Left ventricle myocardium inferior (tissue), 1 donor: Measurements from ENCODE around the gene OR10T2. TPM values are rescaled to one million over a fixed set of nuclear protein-coding genes. Genes with fewer than 3 reads are reported as not detected.

Experiments
- DNase-seq: peaks from one replicate; pipeline ENCODE4 v3.0.0-alpha.2; 2020
- H3K27ac ChIP-seq: fragments of 200-600 bp; replicated peaks from 2 replicates; pipeline ENCODE4 v1.8.0; 2021
- H3K27me3 ChIP-seq: fragments of 200-600 bp; 2 replicates; pipeline ENCODE4 v1.8.0; 2021; ENCODE audit warnings: low read depth
- H3K36me3 ChIP-seq: fragments of 200-600 bp; 2 replicates; pipeline ENCODE4 v1.8.0; 2021
- H3K4me1 ChIP-seq: fragments of 200-600 bp; 2 replicates; pipeline ENCODE4 v1.8.0; 2021
- H3K4me3 ChIP-seq: fragments of 200-600 bp; 2 replicates; pipeline ENCODE4 v1.8.0; 2021; ENCODE audit warnings: mild to moderate bottlenecking, moderate library complexity
- H3K9me3 ChIP-seq: fragments of 200-600 bp; replicated peaks from 2 replicates; pipeline ENCODE4 v1.8.0; 2021
- intact Hi-C: fragments of 100-400 bp; cut with micrococcal nuclease; formaldehyde crosslinking; loops from one replicate; pipeline ENCODE4 v1.11.0; 2022
- total RNA-seq: library from RNA; stranded (reverse); fragmentation: NEBNext Ultra II Directional; extraction: Animal tissue kit (Norgen Biotek cat#: 25700); gene quantifications from one replicate; pipeline ENCODE4 v1.2.1, GENCODE V29; 2021
- TF ChIP-seq, protein P1 (sequence below): fragments of 200-600 bp; IDR thresholded peaks from 2 replicates; pipeline ENCODE4 v1.8.0; 2021; ENCODE audit warnings: antibody characterized with exemption, mild to moderate bottlenecking, borderline replicate concordance
- donor health status: DM: no; HTN: yes; CAD: no; lungs with severe emphysema.

OR10T2 gene
- total RNA-seq, 1 donor from 2014 or later = not detected

DNA sequence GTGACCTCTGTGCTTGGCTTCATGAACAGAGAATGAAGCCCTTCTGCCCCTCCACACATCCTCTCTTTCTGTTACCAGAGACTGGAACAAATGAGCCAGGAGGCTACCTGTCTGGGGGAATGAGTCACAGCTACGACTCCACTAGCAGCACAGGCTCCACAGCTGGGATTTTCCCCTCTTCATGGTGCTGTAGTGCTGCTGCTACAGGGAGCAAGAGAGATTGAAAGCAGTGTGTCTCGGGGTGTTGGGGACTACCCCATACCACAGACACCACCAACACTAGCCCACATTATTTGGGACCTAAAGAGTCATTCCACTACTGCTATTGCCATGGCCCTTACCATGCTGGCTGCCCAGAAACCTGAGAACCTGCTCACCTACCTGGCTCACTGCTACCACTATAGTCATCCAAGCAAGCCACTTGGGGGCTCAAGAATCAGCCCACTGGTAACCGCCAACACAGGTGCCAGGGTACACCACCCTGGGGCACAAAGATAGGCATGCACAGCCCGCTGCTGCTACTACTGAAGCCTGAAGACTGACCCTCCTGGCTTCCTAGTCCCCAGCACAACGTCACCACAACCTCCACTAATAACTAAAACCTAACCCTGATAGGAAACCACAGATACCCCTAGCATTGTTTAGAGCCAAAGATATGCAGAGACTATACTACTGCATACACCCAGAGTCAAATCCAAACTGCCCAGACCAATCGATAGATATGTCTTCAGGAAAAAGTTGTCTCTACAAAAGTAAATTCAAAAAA is 27.9 kb downstream of the OR10T2 start:
- intact Hi-C loops = no loop called here
- Histone ChIP-seq H3K27ac (no peak overlapping the region), H3K4me1 (no peaks in the 10 kb centered on the region)

DNA sequence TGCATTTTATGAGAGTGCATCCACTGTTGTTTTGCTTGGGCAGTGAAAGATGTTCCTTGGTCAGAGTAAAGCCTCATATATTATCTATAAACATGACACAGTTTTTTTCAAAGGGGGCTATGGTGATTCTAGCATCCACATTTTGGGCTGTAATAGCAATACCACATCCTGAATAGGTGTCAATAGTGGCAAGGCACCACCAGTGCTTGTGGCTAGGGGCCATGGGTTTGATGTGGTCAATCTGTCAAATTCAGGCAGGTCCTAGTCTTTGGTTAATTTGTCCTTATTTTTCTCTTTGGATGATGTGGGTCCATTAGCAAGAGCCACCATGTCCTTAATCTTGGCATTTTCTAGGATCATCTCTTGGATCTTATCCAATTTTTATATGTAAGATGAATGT is 32.5 kb downstream of the OR10T2 start:
- no peaks in the 10 kb centered on the region for H3K4me1 ChIP-seq
- peaks cover 17% of the 10 kb centered on the region for H3K9me3 ChIP-seq
- no peaks in the 10 kb centered on the region for H3K36me3 ChIP-seq
- intact Hi-C loops = no loop called here
- DNase-seq = no peak
- H3K4me3 ChIP-seq = no peak overlapping the region
- TF ChIP-seq, protein P1, sequence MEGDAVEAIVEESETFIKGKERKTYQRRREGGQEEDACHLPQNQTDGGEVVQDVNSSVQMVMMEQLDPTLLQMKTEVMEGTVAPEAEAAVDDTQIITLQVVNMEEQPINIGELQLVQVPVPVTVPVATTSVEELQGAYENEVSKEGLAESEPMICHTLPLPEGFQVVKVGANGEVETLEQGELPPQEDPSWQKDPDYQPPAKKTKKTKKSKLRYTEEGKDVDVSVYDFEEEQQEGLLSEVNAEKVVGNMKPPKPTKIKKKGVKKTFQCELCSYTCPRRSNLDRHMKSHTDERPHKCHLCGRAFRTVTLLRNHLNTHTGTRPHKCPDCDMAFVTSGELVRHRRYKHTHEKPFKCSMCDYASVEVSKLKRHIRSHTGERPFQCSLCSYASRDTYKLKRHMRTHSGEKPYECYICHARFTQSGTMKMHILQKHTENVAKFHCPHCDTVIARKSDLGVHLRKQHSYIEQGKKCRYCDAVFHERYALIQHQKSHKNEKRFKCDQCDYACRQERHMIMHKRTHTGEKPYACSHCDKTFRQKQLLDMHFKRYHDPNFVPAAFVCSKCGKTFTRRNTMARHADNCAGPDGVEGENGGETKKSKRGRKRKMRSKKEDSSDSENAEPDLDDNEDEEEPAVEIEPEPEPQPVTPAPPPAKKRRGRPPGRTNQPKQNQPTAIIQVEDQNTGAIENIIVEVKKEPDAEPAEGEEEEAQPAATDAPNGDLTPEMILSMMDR = no peak
- H3K27ac ChIP-seq = no peak overlapping the region
- H3K27me3 ChIP-seq = peaks cover 4% of the 10 kb centered on the region

More for the DNA sequence above, 27.9 kb downstream of the OR10T2 start:
- H3K36me3 ChIP-seq = no peaks in the 10 kb centered on the region
- TF ChIP-seq, protein P1 = no peak
- DNase-seq = no peak
- peaks cover 4% of the 10 kb centered on the region for H3K27me3 ChIP-seq
- H3K4me3 ChIP-seq = no peak overlapping the region
- peaks cover 33% of the 10 kb centered on the region for H3K9me3 ChIP-seq

DNA sequence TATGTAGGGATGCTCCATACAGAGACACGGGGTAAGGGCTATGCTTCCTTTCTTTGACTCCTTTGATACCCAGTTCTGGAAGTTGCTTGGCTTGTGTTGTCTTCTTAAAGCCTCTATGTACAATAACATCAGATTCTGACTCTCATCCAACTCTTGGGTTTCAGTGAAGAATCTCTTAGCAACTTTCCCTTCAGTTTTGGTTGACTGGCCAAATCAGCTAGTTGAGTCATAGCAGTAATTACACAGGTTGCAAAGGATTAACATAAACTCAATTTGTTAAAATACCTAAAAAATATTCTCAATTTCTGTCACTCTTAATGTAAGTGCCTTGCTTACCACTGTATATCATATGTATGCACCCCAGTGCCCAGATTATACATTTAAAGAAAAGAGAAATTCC is 36.3 kb downstream of the OR10T2 start:
- peaks cover 6% of the 10 kb centered on the region for H3K9me3 ChIP-seq
- no peak overlapping the region for H3K27ac ChIP-seq
- DNase-seq = no peak
- intact Hi-C loops = no loop called here
- H3K4me3 ChIP-seq = no peak overlapping the region
- no peaks in the 10 kb centered on the region for H3K27me3 ChIP-seq
- H3K36me3 ChIP-seq = no peaks in the 10 kb centered on the region
- TF ChIP-seq, protein P1 = no peak
- H3K4me1 ChIP-seq = no peaks in the 10 kb centered on the region

DNA sequence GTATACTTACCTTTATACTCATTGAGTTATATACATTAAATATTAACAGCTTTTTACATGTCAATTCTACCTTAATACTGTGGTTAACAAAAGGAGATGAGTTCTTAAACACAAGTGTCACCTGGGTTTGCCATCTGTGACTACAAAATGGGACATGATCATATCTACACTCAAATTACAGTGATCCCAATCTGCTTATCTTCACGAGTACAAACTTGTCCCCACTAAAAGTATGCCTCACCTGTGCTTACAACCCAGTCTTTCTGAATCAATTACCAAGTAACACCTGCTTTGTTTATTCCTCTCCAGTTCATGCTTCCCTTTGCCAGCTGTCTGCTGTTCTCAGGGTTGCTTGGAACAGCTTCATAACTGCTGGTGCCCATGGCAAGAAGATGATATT is 36.8 kb downstream of the OR10T2 start:
- Histone ChIP-seq H3K36me3 (no peaks in the 10 kb centered on the region), H3K9me3 (peaks cover 6% of the 10 kb centered on the region), H3K27ac (no peak overlapping the region), H3K27me3 (no peaks in the 10 kb centered on the region), H3K4me1 (no peaks in the 10 kb centered on the region), H3K4me3 (no peak overlapping the region)
- intact Hi-C loops = no loop called here
- DNase-seq = no peak
- TF ChIP-seq, protein P1 = no peak

DNA sequence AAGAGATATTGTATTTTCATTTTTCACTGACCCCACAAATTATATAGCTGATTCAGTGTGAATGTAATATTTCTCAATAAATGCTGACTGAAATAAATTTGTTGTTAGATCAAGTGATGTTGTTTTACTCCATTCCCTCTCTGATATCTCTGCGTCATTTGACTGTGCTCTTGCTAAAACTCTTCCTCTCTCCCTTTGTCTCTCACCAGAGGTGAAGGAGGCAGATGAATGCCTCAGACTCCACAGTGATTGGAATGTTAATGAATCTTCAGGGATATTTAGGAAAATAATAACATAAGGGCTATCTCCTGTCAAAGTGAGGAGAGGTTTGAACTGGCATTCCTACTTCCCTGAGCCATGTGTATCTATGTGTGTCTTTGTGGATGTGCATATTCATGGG is 41.8 kb downstream of the OR10T2 start:
- intact Hi-C loops = no loop called here
- Histone ChIP-seq H3K27ac (no peak overlapping the region), H3K36me3 (no peaks in the 10 kb centered on the region), H3K4me3 (no peak overlapping the region), H3K9me3 (peaks cover 2% of the 10 kb centered on the region), H3K27me3 (no peaks in the 10 kb centered on the region), H3K4me1 (no peaks in the 10 kb centered on the region)
- TF ChIP-seq, protein P1 = no peak
- no peak for DNase-seq
